HG02943 (cell line): ENCODE results near the gene PCYT1A.
"Not testable (repeated sequence)": the region's sequence is repeated elsewhere in the genome, so short reads cannot be mapped to it uniquely, and the experiment has no call there.

Source experiments
- ATAC-seq: cut with Tn5 transposase; IDR thresholded peaks from one replicate; pipeline ENCODE4 v1.9.1; 2021; ENCODE audit warnings: mild to moderate bottlenecking, low read depth, moderate library complexity; ENCODE audit not compliant: unreplicated experiment

PCYT1A gene

GRCh38 chr3:196292286-196292923 lies 4.9 kb upstream of the PCYT1A start:
- no peak for ATAC-seq

- ATAC-seq: no peak
Observed at GRCh38 chr3:196288141-196288460, 575 bp upstream of the PCYT1A start.

GRCh38 chr3:196287090-196287439 lies 461 bp downstream of the PCYT1A start:
- peak; percentile 31 for ATAC-seq

GRCh38 chr3:196284396-196284795 lies 3.1 kb downstream of the PCYT1A start:
- no peak for ATAC-seq

GRCh38 chr3:196281962-196282361 lies 5.6 kb downstream of the PCYT1A start:
- no peak for ATAC-seq

GRCh38 chr3:196280689-196281440 lies 6.7 kb downstream of the PCYT1A start:
- ATAC-seq: no peak

GRCh38 chr3:196275126-196275525 lies 12.4 kb downstream of the PCYT1A start:
- ATAC-seq: no peak

- ATAC-seq: peak; percentile 68
Observed at GRCh38 chr3:196274585-196274984, 12.9 kb downstream of the PCYT1A start.

GRCh38 chr3:196273655-196274054 lies 13.9 kb downstream of the PCYT1A start:
- ATAC-seq: no peak

GRCh38 chr3:196272826-196273225 lies 14.7 kb downstream of the PCYT1A start:
- no peak for ATAC-seq

GRCh38 chr3:196270499-196270898 lies 17.0 kb downstream of the PCYT1A start:
- no peak for ATAC-seq

GRCh38 chr3:196268284-196269163 lies 19.0 kb downstream of the PCYT1A start:
- no peak for ATAC-seq

GRCh38 chr3:196263819-196264218 lies 23.7 kb downstream of the PCYT1A start:
- no peak for ATAC-seq

- ATAC-seq: no peak
Observed at GRCh38 chr3:196260784-196261183, 26.7 kb downstream of the PCYT1A start.

GRCh38 chr3:196255776-196256175 lies 31.8 kb downstream of the PCYT1A start:
- ATAC-seq: no peak

- ATAC-seq: no peak
Observed at GRCh38 chr3:196254376-196255283, 32.9 kb downstream of the PCYT1A start.

- no peak for ATAC-seq
Observed at GRCh38 chr3:196251918-196252317, 35.6 kb downstream of the PCYT1A start.

- ATAC-seq: no peak
Observed at GRCh38 chr3:196246612-196247308, 40.8 kb downstream of the PCYT1A start.

- ATAC-seq: not testable (repeated sequence)
Observed at GRCh38 chr3:196244166-196244565, 43.4 kb downstream of the PCYT1A start.

GRCh38 chr3:196241704-196242103 lies 45.8 kb downstream of the PCYT1A start:
- ATAC-seq: no peak
